ENCODE measurements around the gene HELZ2.

Gene HELZ2

GRCh38 chr20:63597651-63598478, 23.8 kb upstream of the HELZ2 start:
- no peak for DNase-seq (ENCODE audit: low read depth)

- no peak for DNase-seq (ENCODE audit: low read depth)
Measured at GRCh38 chr20:63596423-63596822, 22.4 kb upstream of the HELZ2 start.

GRCh38 chr20:63595416-63596127, 21.5 kb upstream of the HELZ2 start:
- no peak for DNase-seq (ENCODE audit: low read depth)

GRCh38 chr20:63594043-63594561, 20.1 kb upstream of the HELZ2 start:
- DNase-seq (ENCODE audit: low read depth) = peak; percentile 91

GRCh38 chr20:63592661-63593060, 18.6 kb upstream of the HELZ2 start:
- no peak for DNase-seq (ENCODE audit: low read depth)

- no peak for DNase-seq (ENCODE audit: low read depth)
Measured at GRCh38 chr20:63591786-63592355, 17.8 kb upstream of the HELZ2 start.

GRCh38 chr20:63591147-63591533, 17.1 kb upstream of the HELZ2 start:
- DNase-seq (ENCODE audit: low read depth) = no peak

GRCh38 chr20:63590218-63591146, 16.4 kb upstream of the HELZ2 start:
- DNase-seq (ENCODE audit: low read depth) = no peak

- no peak for DNase-seq (ENCODE audit: low read depth)
Measured at GRCh38 chr20:63589261-63590217, 15.5 kb upstream of the HELZ2 start.

- no peak for DNase-seq (ENCODE audit: low read depth)
Measured at GRCh38 chr20:63588641-63589041, 14.6 kb upstream of the HELZ2 start.

- DNase-seq (ENCODE audit: low read depth) = no peak
Measured at GRCh38 chr20:63587776-63588591, 13.9 kb upstream of the HELZ2 start.

GRCh38 chr20:63587256-63587655, 13.2 kb upstream of the HELZ2 start:
- no peak for DNase-seq (ENCODE audit: low read depth)

GRCh38 chr20:63586797-63587196, 12.8 kb upstream of the HELZ2 start:
- DNase-seq (ENCODE audit: low read depth) = no peak

- no peak for DNase-seq (ENCODE audit: low read depth)
Measured at GRCh38 chr20:63585616-63586565, 11.9 kb upstream of the HELZ2 start.

GRCh38 chr20:63582382-63583063, 8.5 kb upstream of the HELZ2 start:
- no peak for DNase-seq (ENCODE audit: low read depth)

GRCh38 chr20:63580796-63581461, 6.9 kb upstream of the HELZ2 start:
- peak; percentile 17 for DNase-seq (ENCODE audit: low read depth)

GRCh38 chr20:63579017-63579694, 5.1 kb upstream of the HELZ2 start:
- no peak for DNase-seq (ENCODE audit: low read depth)
